Kidney epithelial cell (primary cell): ENCODE data around the gene PLCB1. TPM values are rescaled to one million over a fixed set of nuclear protein-coding genes. Genes with fewer than 3 reads are reported as not detected.
A peak's percentile ranks its signal among the peaks of the same experiment; 100 is the strongest.

Experiments
- DNase-seq: peaks from one replicate; pipeline ENCODE4 v3.0.0-alpha.2; 2010; ENCODE audit warnings: low read depth
- H3K27me3 ChIP-seq: 2 replicates; pipeline ENCODE4 v1.6.0; 2011; ENCODE audit warnings: low read length; ENCODE audit not compliant: control insufficient read depth, insufficient read depth
- H3K36me3 ChIP-seq: 2 replicates; pipeline ENCODE4 v1.5.1; 2011; ENCODE audit warnings: low read length; ENCODE audit not compliant: control insufficient read depth, insufficient read depth
- H3K4me3 ChIP-seq: 2 replicates; pipeline ENCODE4 v1.5.1; 2011; ENCODE audit warnings: low read depth, mild to moderate bottlenecking, control low read depth, low read length
- total RNA-seq: library from RNA; depleted of rRNA; stranded (reverse); fragments of >200 nt; gene quantifications from 2 replicates; pipeline ENCODE4 v1.2.3, GENCODE V29; 2015
- TF ChIP-seq, protein P1 (sequence below): IDR thresholded peaks from 2 replicates; pipeline ENCODE4 v1.5.1; 2011; ENCODE audit warnings: mild to moderate bottlenecking, moderate library complexity, low read length, control low read depth, inconsistent platforms; ENCODE audit not compliant: insufficient read depth, poor library complexity, severe bottlenecking

PLCB1 gene
- total RNA-seq, 1 donor from 2014 or later, result 5.1 TPM

DNA sequence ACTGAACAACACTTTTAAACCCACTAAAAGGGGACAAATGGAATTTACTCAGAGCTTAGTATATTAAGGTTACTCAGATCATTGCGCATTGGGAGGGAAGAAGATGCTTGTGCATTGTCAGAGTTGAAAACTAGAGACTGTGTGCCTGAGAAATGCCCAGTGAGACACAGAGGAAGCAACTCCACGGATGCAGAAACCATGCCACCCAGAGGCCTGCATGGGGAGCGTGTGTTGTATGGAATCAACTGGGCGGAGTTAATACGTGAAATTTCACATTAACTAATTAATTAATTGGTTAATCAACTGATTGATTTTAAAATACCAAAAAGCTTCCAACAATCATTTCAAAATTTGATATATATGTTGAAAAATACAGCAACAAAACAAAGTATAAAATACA lies 391.6 kb downstream of the PLCB1 start:
- no peak for DNase-seq
- Histone ChIP-seq H3K36me3 (no peaks in the 10 kb centered on the region), H3K27me3 (no peaks in the 10 kb centered on the region), H3K4me3 (no peak overlapping the region)
- TF ChIP-seq, protein P1, sequence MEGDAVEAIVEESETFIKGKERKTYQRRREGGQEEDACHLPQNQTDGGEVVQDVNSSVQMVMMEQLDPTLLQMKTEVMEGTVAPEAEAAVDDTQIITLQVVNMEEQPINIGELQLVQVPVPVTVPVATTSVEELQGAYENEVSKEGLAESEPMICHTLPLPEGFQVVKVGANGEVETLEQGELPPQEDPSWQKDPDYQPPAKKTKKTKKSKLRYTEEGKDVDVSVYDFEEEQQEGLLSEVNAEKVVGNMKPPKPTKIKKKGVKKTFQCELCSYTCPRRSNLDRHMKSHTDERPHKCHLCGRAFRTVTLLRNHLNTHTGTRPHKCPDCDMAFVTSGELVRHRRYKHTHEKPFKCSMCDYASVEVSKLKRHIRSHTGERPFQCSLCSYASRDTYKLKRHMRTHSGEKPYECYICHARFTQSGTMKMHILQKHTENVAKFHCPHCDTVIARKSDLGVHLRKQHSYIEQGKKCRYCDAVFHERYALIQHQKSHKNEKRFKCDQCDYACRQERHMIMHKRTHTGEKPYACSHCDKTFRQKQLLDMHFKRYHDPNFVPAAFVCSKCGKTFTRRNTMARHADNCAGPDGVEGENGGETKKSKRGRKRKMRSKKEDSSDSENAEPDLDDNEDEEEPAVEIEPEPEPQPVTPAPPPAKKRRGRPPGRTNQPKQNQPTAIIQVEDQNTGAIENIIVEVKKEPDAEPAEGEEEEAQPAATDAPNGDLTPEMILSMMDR, result peak; percentile 46

DNA sequence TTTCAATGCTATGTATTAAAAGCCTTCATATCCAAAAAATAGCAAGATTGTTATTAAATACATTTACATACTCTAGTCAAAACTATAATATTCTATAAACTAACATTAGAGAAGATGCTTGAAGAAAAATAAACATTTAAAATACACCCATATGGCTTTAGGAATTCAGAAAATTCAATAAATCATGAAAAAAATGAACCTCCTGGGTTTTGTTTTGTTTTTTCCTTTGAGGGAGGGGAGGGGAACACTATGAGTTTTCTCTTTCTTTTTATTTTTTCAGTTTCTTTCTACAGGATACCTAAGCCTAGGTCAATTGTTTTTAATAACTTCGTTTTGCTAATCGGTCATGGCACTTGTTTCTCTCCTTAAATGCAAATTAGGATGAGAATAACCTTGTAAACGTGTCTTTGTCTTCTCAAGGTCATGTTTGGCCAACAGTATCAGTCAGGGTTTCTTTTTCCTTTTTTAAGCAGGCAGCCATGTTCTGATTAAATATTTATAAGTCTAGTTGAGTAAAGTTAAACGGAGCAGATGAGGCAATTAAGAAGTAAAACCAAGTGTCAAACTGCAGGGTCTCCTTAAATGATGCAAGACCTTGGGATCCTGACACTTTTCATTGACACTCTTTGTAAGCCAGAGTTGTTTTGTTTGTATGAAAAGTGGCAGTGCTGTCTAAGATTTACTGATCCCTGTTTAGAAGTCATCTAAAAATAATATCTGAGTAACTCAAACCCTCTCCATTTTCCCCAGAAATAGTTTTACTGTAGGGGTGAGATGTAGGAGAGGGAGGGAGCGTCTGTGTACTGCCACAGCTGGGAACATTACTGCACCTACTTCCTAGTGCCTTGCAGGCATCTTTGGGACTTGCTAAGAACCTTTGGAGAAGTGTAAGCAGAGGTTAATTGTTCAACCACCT lies 392.3 kb downstream of the PLCB1 start:
- TF ChIP-seq, protein P1, result no peak
- Histone ChIP-seq H3K27me3 (no peaks in the 10 kb centered on the region), H3K4me3 (no peak overlapping the region), H3K36me3 (no peaks in the 10 kb centered on the region)
- no peak for DNase-seq

DNA sequence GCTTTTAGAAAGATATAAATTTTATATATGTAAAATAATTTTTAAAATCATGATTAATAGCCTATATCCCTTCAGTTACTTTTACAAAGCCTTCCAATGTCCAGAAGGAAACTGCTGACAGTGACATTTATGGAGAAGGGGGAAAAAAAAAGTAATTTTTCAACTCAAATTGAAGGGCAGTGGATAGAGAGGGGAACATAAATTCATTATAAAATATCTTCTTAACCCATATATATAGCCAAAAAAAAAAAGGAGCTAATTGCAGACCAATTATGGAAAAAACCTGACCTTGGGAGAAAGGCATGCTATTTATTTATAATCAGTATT lies 392.9 kb downstream of the PLCB1 start:
- TF ChIP-seq, protein P1, result no peak
- no peak for DNase-seq
- no peaks in the 10 kb centered on the region for H3K36me3 ChIP-seq
- H3K27me3 ChIP-seq, result no peaks in the 10 kb centered on the region
- H3K4me3 ChIP-seq, result no peak overlapping the region

DNA sequence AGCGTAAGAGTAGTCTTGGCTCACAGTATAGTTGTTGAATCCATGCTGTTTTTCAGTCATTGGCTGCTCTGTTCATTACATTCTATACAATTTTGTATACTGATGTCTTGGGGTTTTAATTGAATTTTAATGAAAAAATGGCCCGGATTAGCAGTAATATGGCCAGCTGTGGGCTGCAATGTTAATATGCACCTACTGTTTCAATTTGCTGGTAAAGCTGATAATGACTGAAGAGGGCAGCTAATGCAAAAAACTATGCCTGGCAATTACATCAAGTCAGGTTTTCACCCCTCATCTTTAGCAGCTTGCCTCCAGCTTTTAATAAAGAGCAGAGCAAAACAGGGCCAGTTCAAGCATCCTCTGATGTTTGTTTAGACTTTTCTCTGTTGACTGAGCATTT lies 394.5 kb downstream of the PLCB1 start:
- Histone ChIP-seq H3K27me3 (no peaks in the 10 kb centered on the region), H3K4me3 (no peak overlapping the region), H3K36me3 (no peaks in the 10 kb centered on the region)
- TF ChIP-seq, protein P1, result no peak
- DNase-seq, result no peak

DNA sequence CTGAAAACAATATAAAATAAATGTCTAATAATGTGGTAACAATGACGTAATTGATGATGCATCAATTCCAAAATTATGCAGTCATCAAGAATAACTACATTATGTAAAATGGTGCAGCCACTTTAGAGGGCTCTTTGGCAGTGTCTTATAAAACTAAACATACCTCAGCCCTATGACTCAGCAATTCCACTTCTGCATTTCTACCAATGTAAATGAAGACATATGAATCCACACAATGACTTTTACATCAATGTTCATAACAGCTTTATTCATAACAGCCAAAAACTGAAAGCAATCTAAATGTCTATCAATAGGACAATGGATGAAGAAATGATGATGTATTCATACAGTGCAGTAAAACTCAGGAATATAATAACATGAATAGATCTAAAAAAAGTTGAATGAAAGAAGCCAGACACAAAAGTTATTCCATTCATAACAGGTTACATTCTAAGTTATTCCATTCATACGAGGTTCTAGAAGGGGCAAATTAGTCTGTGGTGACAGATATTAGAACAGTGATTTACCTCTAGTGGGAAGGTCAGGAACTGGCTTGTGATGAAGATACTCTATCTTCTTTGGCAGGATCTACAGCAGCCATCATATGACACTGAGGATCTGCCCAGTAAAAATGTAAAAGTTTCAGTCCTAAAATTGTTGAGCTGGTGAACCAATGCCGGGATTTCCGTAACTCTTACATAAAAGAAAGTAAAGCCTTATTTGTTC lies 396.1 kb downstream of the PLCB1 start:
- H3K4me3 ChIP-seq, result no peak overlapping the region
- H3K27me3 ChIP-seq, result no peaks in the 10 kb centered on the region
- no peaks in the 10 kb centered on the region for H3K36me3 ChIP-seq
- no peak for DNase-seq
- TF ChIP-seq, protein P1, result no peak
